Neural cell (in vitro differentiated cells): ENCODE results near the gene EPAS1. TPM values are rescaled to one million over a fixed set of nuclear protein-coding genes. Genes with fewer than 3 reads are reported as not detected.

Experiments used
- H2AFZ ChIP-seq: fragments of 200-600, 300-800 bp; sonication (generic), shearing (Covaris generic); 2 replicates; pipeline ENCODE4 v1.6.0; 2014; ENCODE audit warnings: low read depth, mild to moderate bottlenecking, antibody characterized with exemption, low read length, moderate library complexity
- H3F3A ChIP-seq: fragments of 200-600 bp; shearing (Covaris generic); 2 replicates; pipeline ENCODE4 v1.6.1; 2016; ENCODE audit warnings: mild to moderate bottlenecking, moderate library complexity, mixed read lengths, antibody characterized with exemption, low read length; ENCODE audit not compliant: insufficient read depth, poor library complexity, severe bottlenecking
- H3K27ac ChIP-seq: fragments of 200-600, 300-800 bp; sonication (generic), shearing (Covaris generic); 2 replicates; pipeline ENCODE4 v1.5.1; 2014; ENCODE audit warnings: mild to moderate bottlenecking, low read length, moderate library complexity
- H3K27me3 ChIP-seq: fragments of 300-800, 200-600 bp; sonication (generic), shearing (Covaris generic); 2 replicates; pipeline ENCODE4 v1.6.0; 2014; ENCODE audit warnings: mild to moderate bottlenecking, low read depth, low read length, moderate library complexity; ENCODE audit not compliant: insufficient read depth
- H3K36me3 ChIP-seq: fragments of 300-800, 200-600 bp; sonication (generic), shearing (Covaris generic); 2 replicates; pipeline ENCODE4 v1.5.1; 2014; ENCODE audit warnings: mild to moderate bottlenecking, antibody characterized with exemption, low read length, moderate library complexity; ENCODE audit not compliant: insufficient read depth
- H3K4me2 ChIP-seq: fragments of 300-800, 200-600 bp; sonication (generic), shearing (Covaris generic); 2 replicates; pipeline ENCODE4 v1.6.0; 2014; ENCODE audit warnings: mild to moderate bottlenecking, low read length
- H3K4me3 ChIP-seq: fragments of 300-800, 200-600 bp; sonication (generic), shearing (Covaris generic); 2 replicates; pipeline ENCODE4 v1.5.1; 2014; ENCODE audit warnings: mild to moderate bottlenecking, low read length, moderate library complexity
- H3K79me2 ChIP-seq: fragments of 200-600 bp; shearing (Covaris generic); replicated peaks from 2 replicates; pipeline ENCODE4 v1.6.0; 2014; ENCODE audit warnings: mild to moderate bottlenecking, low read length, moderate library complexity; ENCODE audit not compliant: insufficient read depth
- H3K9ac ChIP-seq: fragments of 300-800, 200-600 bp; sonication (generic), shearing (Covaris generic); 2 replicates; pipeline ENCODE4 v1.6.1; 2016; ENCODE audit warnings: mild to moderate bottlenecking, low read length, mixed read lengths
- H3K9me2 ChIP-seq: fragments of 200-600 bp; shearing (Covaris generic); 2 replicates; pipeline ENCODE4 v1.6.1; 2016; ENCODE audit warnings: mild to moderate bottlenecking, low read length, mixed read lengths; ENCODE audit not compliant: insufficient read depth
- H3K9me3 ChIP-seq: fragments of 200-600, 300-800 bp; sonication (generic), shearing (Covaris generic); 2 replicates; pipeline ENCODE4 v1.6.1; 2016; ENCODE audit warnings: mild to moderate bottlenecking, mixed run types, low read length, moderate library complexity, mixed read lengths
- H4K20me1 ChIP-seq: fragments of 200-600 bp; shearing (Covaris generic); 2 replicates; pipeline ENCODE4 v1.6.1; 2016; ENCODE audit warnings: mild to moderate bottlenecking, mixed run types; ENCODE audit not compliant: insufficient read depth
- CTCF ChIP-seq: fragments of 450-650 bp; IDR thresholded peaks from 2 replicates; pipeline ENCODE4 v1.5.1; 2014; ENCODE audit warnings: antibody characterized with exemption, mild to moderate bottlenecking, moderate library complexity; ENCODE audit not compliant: poor library complexity, severe bottlenecking
- EP300 ChIP-seq: fragments of 450-650 bp; conservative IDR thresholded peaks from 2 replicates; pipeline ENCODE4 v1.6.1; 2014; ENCODE audit warnings: antibody characterized with exemption, mild to moderate bottlenecking, moderate library complexity; ENCODE audit not compliant: poor library complexity, severe bottlenecking
- EZH2 ChIP-seq: fragments of 200-600, 300-800 bp; shearing (Covaris generic), sonication (generic); IDR thresholded peaks from 2 replicates; pipeline ENCODE4 v1.6.1; 2014; ENCODE audit warnings: antibody characterized with exemption, low read length, borderline replicate concordance, mild to moderate bottlenecking; ENCODE audit not compliant: insufficient read depth, poor library complexity, severe bottlenecking
- MXI1 ChIP-seq: fragments of 450-650 bp; conservative IDR thresholded peaks from 2 replicates; pipeline ENCODE4 v1.6.1; 2014; ENCODE audit warnings: antibody characterized with exemption, mild to moderate bottlenecking; ENCODE audit not compliant: poor library complexity, severe bottlenecking
- POLR2AphosphoS5 ChIP-seq: IDR thresholded peaks from 2 replicates; pipeline ENCODE4 v1.6.1; 2012
- RAD21 ChIP-seq: fragments of 450-650 bp; conservative IDR thresholded peaks from 2 replicates; pipeline ENCODE4 v1.6.1; 2014; ENCODE audit warnings: antibody characterized with exemption, mild to moderate bottlenecking, moderate library complexity
- REST ChIP-seq: IDR thresholded peaks from 2 replicates; pipeline ENCODE4 v1.6.1; 2012; ENCODE audit warnings: borderline replicate concordance
- SMC3 ChIP-seq: fragments of 450-650 bp; conservative IDR thresholded peaks from 2 replicates; pipeline ENCODE4 v1.6.1; 2014; ENCODE audit warnings: antibody characterized with exemption, mild to moderate bottlenecking, moderate library complexity; ENCODE audit not compliant: poor library complexity
- TAF1 ChIP-seq: IDR thresholded peaks from 2 replicates; pipeline ENCODE4 v1.6.1; 2012; ENCODE audit warnings: low read depth
- polyA plus RNA-seq: library from polyadenylated mRNA; depleted of rRNA; stranded (reverse); fragments of >200 nt; gene quantifications from 2 replicates; pipeline ENCODE4 v1.2.3, GENCODE V29; 2014

Gene EPAS1
- polyA plus RNA-seq, 1 donor from 2014 or later: not detected

- no peaks in the 10 kb centered on the region for H4K20me1 ChIP-seq
- no peak overlapping the region for H2AFZ ChIP-seq
- TF ChIP-seq POLR2AphosphoS5 (no peak), RAD21 (no peak), MXI1 (no peak), TAF1 (no peak), CTCF (no peak), EZH2 (no peak), EP300 (no peak), REST (no peak), SMC3 (no peak)
- no peaks in the 10 kb centered on the region for H3K79me2 ChIP-seq
- no peaks in the 10 kb centered on the region for H3F3A ChIP-seq
- no peaks in the 10 kb centered on the region for H3K36me3 ChIP-seq
- H3K4me3 ChIP-seq: no peak overlapping the region
- H3K27ac ChIP-seq: no peak overlapping the region
- no peaks in the 10 kb centered on the region for H3K9me3 ChIP-seq
- no peaks in the 10 kb centered on the region for H3K9me2 ChIP-seq
- no peaks in the 10 kb centered on the region for H3K27me3 ChIP-seq
- no peak overlapping the region for H3K9ac ChIP-seq
- no peak overlapping the region for H3K4me2 ChIP-seq
Observed at GRCh38 chr2:46273919-46274318, 23.3 kb upstream of the EPAS1 start.

GRCh38 chr2:46274586-46274985 lies 22.6 kb upstream of the EPAS1 start:
- H3K79me2 ChIP-seq: no peaks in the 10 kb centered on the region
- H4K20me1 ChIP-seq: no peaks in the 10 kb centered on the region
- no peak overlapping the region for H3K4me3 ChIP-seq
- no peak overlapping the region for H3K9ac ChIP-seq
- no peak overlapping the region for H2AFZ ChIP-seq
- no peaks in the 10 kb centered on the region for H3K9me2 ChIP-seq
- no peaks in the 10 kb centered on the region for H3K9me3 ChIP-seq
- TF ChIP-seq SMC3 (no peak), MXI1 (no peak), POLR2AphosphoS5 (no peak), RAD21 (no peak)
- no peaks in the 10 kb centered on the region for H3K36me3 ChIP-seq
- H3K27ac ChIP-seq: no peak overlapping the region
- H3F3A ChIP-seq: no peaks in the 10 kb centered on the region
- H3K27me3 ChIP-seq: no peaks in the 10 kb centered on the region
- H3K4me2 ChIP-seq: no peak overlapping the region

- Histone ChIP-seq H3F3A (no peaks in the 10 kb centered on the region), H3K27me3 (no peaks in the 10 kb centered on the region), H3K9me2 (no peaks in the 10 kb centered on the region), H3K79me2 (no peaks in the 10 kb centered on the region), H4K20me1 (no peaks in the 10 kb centered on the region), H3K4me2 (no peak overlapping the region), H3K36me3 (no peaks in the 10 kb centered on the region), H3K27ac (no peak overlapping the region), H3K4me3 (no peak overlapping the region), H3K9ac (no peak overlapping the region), H3K9me3 (no peaks in the 10 kb centered on the region), H2AFZ (no peak overlapping the region)
- TF ChIP-seq CTCF: no peak
- TF ChIP-seq EP300: no peak
- no peak for TF ChIP-seq RAD21
- TF ChIP-seq SMC3: no peak
- TF ChIP-seq POLR2AphosphoS5: no peak
- no peak for TF ChIP-seq REST
- no peak for TF ChIP-seq TAF1
- TF ChIP-seq MXI1: no peak
- no peak for TF ChIP-seq EZH2
Observed at GRCh38 chr2:46275995-46276394, 21.2 kb upstream of the EPAS1 start.
